KMS-11 (cell line): ENCODE data around the gene GJB3.

Experiments
- H2AFZ ChIP-seq: fragments of 200-600 bp; sonication (generic); 2 replicates; pipeline ENCODE4 v1.6.1; 2016; ENCODE audit warnings: antibody characterized with exemption, mixed run types, low read depth
- H3K27ac ChIP-seq: fragments of 200-600 bp; sonication (generic); 2 replicates; pipeline ENCODE4 v1.6.1; 2016; ENCODE audit warnings: mild to moderate bottlenecking, mixed run types
- H3K27me3 ChIP-seq: fragments of 200-600 bp; sonication (generic); 2 replicates; pipeline ENCODE4 v1.6.1; 2017; ENCODE audit warnings: mild to moderate bottlenecking, low read depth, mixed run types, moderate library complexity; ENCODE audit not compliant: insufficient read depth
- H3K36me3 ChIP-seq: fragments of 200-600 bp; sonication (generic); 2 replicates; pipeline ENCODE4 v1.6.1; 2017; ENCODE audit warnings: mild to moderate bottlenecking, mixed run types; ENCODE audit not compliant: insufficient read depth
- H3K4me1 ChIP-seq: fragments of 200-600 bp; sonication (generic); 2 replicates; pipeline ENCODE4 v1.6.1; 2016; ENCODE audit warnings: mild to moderate bottlenecking, low read depth, mixed run types; ENCODE audit not compliant: poor library complexity, severe bottlenecking
- H3K4me2 ChIP-seq: fragments of 200-600 bp; sonication (generic); 2 replicates; pipeline ENCODE4 v1.7.0; 2016; ENCODE audit warnings: mild to moderate bottlenecking, mixed run types
- H3K4me3 ChIP-seq: fragments of 200-600 bp; sonication (generic); IDR thresholded peaks from 2 replicates; pipeline ENCODE4 v1.6.1; 2017; ENCODE audit warnings: low read depth, low read length, mixed read lengths; ENCODE audit not compliant: insufficient read depth
- H3K79me2 ChIP-seq: fragments of 200-600 bp; sonication (generic); 2 replicates; pipeline ENCODE4 v1.6.1; 2016; ENCODE audit warnings: low read depth, mixed run types; ENCODE audit not compliant: insufficient read depth
- H3K9ac ChIP-seq: fragments of 200-600 bp; sonication (generic); 2 replicates; pipeline ENCODE4 v1.6.1; 2016; ENCODE audit warnings: mild to moderate bottlenecking, mixed run types
- H4K20me1 ChIP-seq: fragments of 200-600 bp; sonication (generic); 2 replicates; pipeline ENCODE4 v1.6.1; 2016; ENCODE audit warnings: mild to moderate bottlenecking, mixed run types; ENCODE audit not compliant: insufficient read depth
- TF ChIP-seq, protein P1 (sequence below): fragments of 200-600 bp; sonication (generic); conservative IDR thresholded peaks from 2 replicates; pipeline ENCODE4 v1.6.1; 2017; ENCODE audit warnings: low read depth, mild to moderate bottlenecking, antibody characterized with exemption, low read length, moderate library complexity, mixed read lengths

GJB3 gene

DNA sequence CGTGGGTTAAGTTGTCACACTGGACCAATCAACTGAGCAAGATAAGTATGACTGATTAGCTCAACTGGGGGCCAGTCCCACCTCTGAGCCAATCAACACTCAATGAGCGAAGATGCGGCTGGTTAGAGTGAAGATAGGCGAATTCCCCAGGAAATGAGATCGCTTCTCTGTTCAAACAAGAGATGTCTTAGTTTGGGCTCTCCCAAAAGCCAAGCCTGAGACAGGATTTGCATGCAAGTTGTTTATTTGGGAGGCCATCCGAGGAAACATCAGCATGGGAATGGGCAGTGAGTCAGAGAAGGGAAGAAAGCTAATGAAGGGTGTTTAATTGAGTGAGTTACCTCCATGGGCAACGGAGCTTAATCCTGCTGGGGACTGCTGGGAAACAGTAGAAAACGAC, 31.0 kb upstream of the GJB3 start:
- Histone ChIP-seq H3K27me3 (no peaks in the 10 kb centered on the region), H3K4me2 (no peak overlapping the region), H2AFZ (no peak overlapping the region), H3K36me3 (no peaks in the 10 kb centered on the region), H3K27ac (no peak overlapping the region), H3K4me1 (no peaks in the 10 kb centered on the region), H3K4me3 (no peak overlapping the region), H3K9ac (no peak overlapping the region), H4K20me1 (no peaks in the 10 kb centered on the region), H3K79me2 (no peaks in the 10 kb centered on the region)
- TF ChIP-seq, protein P1, sequence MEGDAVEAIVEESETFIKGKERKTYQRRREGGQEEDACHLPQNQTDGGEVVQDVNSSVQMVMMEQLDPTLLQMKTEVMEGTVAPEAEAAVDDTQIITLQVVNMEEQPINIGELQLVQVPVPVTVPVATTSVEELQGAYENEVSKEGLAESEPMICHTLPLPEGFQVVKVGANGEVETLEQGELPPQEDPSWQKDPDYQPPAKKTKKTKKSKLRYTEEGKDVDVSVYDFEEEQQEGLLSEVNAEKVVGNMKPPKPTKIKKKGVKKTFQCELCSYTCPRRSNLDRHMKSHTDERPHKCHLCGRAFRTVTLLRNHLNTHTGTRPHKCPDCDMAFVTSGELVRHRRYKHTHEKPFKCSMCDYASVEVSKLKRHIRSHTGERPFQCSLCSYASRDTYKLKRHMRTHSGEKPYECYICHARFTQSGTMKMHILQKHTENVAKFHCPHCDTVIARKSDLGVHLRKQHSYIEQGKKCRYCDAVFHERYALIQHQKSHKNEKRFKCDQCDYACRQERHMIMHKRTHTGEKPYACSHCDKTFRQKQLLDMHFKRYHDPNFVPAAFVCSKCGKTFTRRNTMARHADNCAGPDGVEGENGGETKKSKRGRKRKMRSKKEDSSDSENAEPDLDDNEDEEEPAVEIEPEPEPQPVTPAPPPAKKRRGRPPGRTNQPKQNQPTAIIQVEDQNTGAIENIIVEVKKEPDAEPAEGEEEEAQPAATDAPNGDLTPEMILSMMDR, result no peak

DNA sequence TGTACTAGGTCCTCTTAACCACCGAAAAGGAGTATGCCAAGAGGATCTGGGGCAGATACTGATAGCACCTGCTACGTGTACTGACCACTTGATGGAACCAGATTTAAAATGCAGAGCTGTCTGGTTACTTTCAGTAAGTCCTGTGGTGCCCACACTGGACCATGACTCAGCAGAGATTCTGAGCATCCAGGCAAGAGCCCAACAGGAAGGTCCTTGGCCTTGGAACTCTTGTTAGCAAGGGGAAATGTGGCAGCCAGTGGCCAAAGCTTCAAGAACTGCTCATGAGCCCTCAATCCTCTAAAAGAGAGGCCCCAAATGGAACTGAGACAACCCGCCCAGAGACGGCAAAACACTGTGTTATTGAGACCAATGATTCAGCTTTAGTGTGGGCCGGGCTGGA, 30.4 kb upstream of the GJB3 start:
- Histone ChIP-seq H4K20me1 (no peaks in the 10 kb centered on the region), H3K79me2 (no peaks in the 10 kb centered on the region), H3K4me2 (no peak overlapping the region), H3K9ac (no peak overlapping the region), H2AFZ (no peak overlapping the region), H3K4me3 (no peak overlapping the region), H3K4me1 (no peaks in the 10 kb centered on the region), H3K27me3 (no peaks in the 10 kb centered on the region), H3K27ac (no peak overlapping the region), H3K36me3 (no peaks in the 10 kb centered on the region)
- TF ChIP-seq, protein P1, result no peak

DNA sequence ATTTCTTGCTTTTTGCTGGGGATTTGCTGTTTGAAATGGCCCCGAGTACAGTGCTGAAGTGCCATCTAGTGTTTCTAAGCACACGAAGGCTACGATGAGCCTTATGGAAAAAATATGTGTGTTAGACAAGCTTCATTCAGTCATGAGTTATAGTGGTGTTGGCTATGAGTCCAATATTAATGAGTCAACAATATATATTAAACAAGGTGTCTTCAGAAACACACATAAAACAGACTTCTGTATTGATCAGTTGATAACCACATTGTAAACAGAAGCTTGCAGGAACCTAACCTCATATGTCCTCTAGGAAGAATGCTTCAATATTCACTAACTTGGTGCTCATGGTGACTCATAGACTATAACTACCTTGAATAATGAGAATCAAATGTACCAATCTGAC, 27.9 kb upstream of the GJB3 start:
- Histone ChIP-seq H3K4me2 (no peak overlapping the region), H2AFZ (no peak overlapping the region), H3K79me2 (no peaks in the 10 kb centered on the region), H3K4me3 (no peak overlapping the region), H3K9ac (no peak overlapping the region), H3K27me3 (no peaks in the 10 kb centered on the region), H3K27ac (no peak overlapping the region), H3K4me1 (no peaks in the 10 kb centered on the region), H4K20me1 (no peaks in the 10 kb centered on the region), H3K36me3 (no peaks in the 10 kb centered on the region)
- TF ChIP-seq, protein P1, result no peak

DNA sequence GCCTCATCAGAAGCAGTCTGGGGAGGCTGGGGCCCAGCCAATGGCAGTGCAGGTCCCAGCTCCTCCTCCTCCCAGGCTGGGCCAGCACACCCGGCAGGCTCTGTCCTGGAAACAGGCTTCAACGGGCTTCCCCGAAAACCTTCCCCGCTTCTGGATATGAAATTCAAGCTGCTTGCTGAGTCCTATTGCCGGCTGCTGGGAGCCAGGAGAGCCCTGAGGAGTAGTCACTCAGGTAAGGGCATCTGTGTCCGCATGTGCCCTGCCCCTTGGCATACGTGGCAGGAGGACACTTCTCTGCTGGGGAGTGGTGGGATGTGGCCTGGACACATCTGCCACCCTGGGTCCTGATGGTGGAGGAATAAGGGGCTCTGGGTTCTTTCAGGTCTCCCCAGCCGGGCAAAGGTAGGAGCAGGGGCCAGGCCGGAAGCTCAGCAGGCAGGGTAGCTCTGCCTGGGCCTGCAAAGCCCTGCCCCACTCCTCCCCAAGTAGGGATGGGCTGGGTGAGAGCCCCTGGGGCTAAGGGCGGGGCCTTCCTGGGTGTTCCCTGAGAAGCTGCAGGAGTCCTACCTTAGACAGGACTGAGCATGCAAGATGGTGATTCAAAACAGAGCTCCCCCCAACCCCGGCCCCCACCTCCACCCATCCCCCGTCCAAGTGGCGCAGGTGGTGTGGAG, 25.9 kb upstream of the GJB3 start, which contains the start of gene GJB5:
Gene GJB5 (plus strand): TSS at position 84 of the 674 bp plus-strand sequence. CDS start 2,284 bp downstream, outside the sequence.
- Histone ChIP-seq H3K4me2 (no peak within 1 kb of the TSS), H2AFZ (no peak within 1 kb of the TSS), H4K20me1 (no peaks in the 10 kb centered on the region), H3K36me3 (no peaks in the 10 kb centered on the region), H3K4me3 (no peak within 1 kb of the TSS), H3K9ac (no peak within 1 kb of the TSS), H3K79me2 (no peaks in the 10 kb centered on the region), H3K27ac (no peak within 1 kb of the TSS), H3K4me1 (no peaks in the 10 kb centered on the region), H3K27me3 (no peaks in the 10 kb centered on the region)
- TF ChIP-seq, protein P1, result no peak
